ENCODE measurements around the gene ADAMTSL1. TPM values are rescaled to one million over a fixed set of nuclear protein-coding genes. Genes with fewer than 3 reads are reported as not detected.

Gene ADAMTSL1
- total RNA-seq, 1 experiment from 2014 or later = 1.2 TPM

- H2BK120ac ChIP-seq (ENCODE audit: low read depth, low read length, poor library complexity, severe bottlenecking) = no peak overlapping the region
- H4K8ac ChIP-seq (replicated peaks; ENCODE audit: insufficient read length, low read depth, low read length) = no peak overlapping the region
- H3K27me3 ChIP-seq (ENCODE audit: insufficient read depth, low read length) = no peaks in the 10 kb centered on the region
- no peaks in the 10 kb centered on the region for H3K23me2 ChIP-seq (ENCODE audit: insufficient read length, low read depth, low read length, poor library complexity, severe bottlenecking)
- TF ChIP-seq CTCF (conservative IDR thresholded peaks at IDR 0.05) = no peak
- Mint-ChIP-seq H3K27ac (no peak overlapping the region), H3K4me1 (no peaks in the 10 kb centered on the region), H3K36me3 (ENCODE audit: insufficient read depth in 1 of 3, low read depth in 3 of 3) (peaks cover 0 to 5% (median 3%) of the 10 kb centered on the region in 3 experiments; a peak in 3 of 7 replicates), H3K9me3 (peaks cover 0 to 4% of the 10 kb centered on the region in 2 experiments; a peak in 2 of 5 replicates), H3K4me3 (no peak overlapping the region), H3K27me3 (ENCODE audit: low read depth) (no peaks in the 10 kb centered on the region)
- no peak overlapping the region for H3K9ac ChIP-seq (ENCODE audit: extremely low read depth, insufficient read length, low read length)
- H3K4me1 ChIP-seq (ENCODE audit: insufficient read depth, low read length) = no peaks in the 10 kb centered on the region
- H2BK12ac ChIP-seq (ENCODE audit: insufficient read length, low read depth, low read length) = no peak overlapping the region
- no peak overlapping the region for H3K4me2 ChIP-seq (ENCODE audit: insufficient read depth, insufficient read length, low read length)
- H2AK5ac ChIP-seq (ENCODE audit: insufficient read length, low read length) = no peak overlapping the region
- no peaks in the 10 kb centered on the region for H3K79me1 ChIP-seq (ENCODE audit: insufficient read depth, low read depth, low read length, poor library complexity, severe bottlenecking)
- H3K9me3 ChIP-seq (ENCODE audit: control insufficient read depth, low read depth, low read length) = no peaks in the 10 kb centered on the region
- H3K4ac ChIP-seq (ENCODE audit: low read depth, low read length) = no peak overlapping the region
- H2AFZ ChIP-seq (ENCODE audit: low read length) = no peak overlapping the region
- no peaks in the 10 kb centered on the region for H3K79me2 ChIP-seq (ENCODE audit: insufficient read depth, low read length)
- no peak overlapping the region for H2BK5ac ChIP-seq (ENCODE audit: insufficient read length, low read length)
- no peak overlapping the region for H3K56ac ChIP-seq (ENCODE audit: insufficient read length, low read depth, low read length)
- no peak overlapping the region for H3K23ac ChIP-seq (ENCODE audit: insufficient read length, low read depth, low read length)
- no peak overlapping the region for H3K14ac ChIP-seq (ENCODE audit: insufficient read depth, low read length)
- no peak overlapping the region for H3T11ph ChIP-seq (ENCODE audit: low read length)
- no peak overlapping the region for H3K18ac ChIP-seq (ENCODE audit: insufficient read length, low read depth, low read length)
- H3K27ac ChIP-seq (ENCODE audit: insufficient read length, low read depth, low read length) = no peak overlapping the region
- no peaks in the 10 kb centered on the region for H4K20me1 ChIP-seq (ENCODE audit: control insufficient read depth, insufficient read depth, insufficient read length)
- no peak overlapping the region for H2BK20ac ChIP-seq (ENCODE audit: low read depth, low read length, poor library complexity, severe bottlenecking)
- no peak for DNase-seq
- no peak overlapping the region for H2BK15ac ChIP-seq (ENCODE audit: low read depth, low read length)
- no peak overlapping the region for H4K91ac ChIP-seq (ENCODE audit: insufficient read length, low read depth, low read length)
- no peak overlapping the region for H4K5ac ChIP-seq (ENCODE audit: insufficient read length, low read depth, low read length)
Observed at GRCh38 chr9:18516514-18516913, 42.6 kb downstream of the ADAMTSL1 start.

Measured in H9 (cell line).